ENCODE data around the gene REG3G. TPM values are rescaled to one million over a fixed set of nuclear protein-coding genes. Genes with fewer than 3 reads are reported as not detected.

REG3G gene
- total and polyA plus RNA-seq, 4 experiments from 2014 or later: not detected

- H3K4me3 ChIP-seq (ENCODE audit: low read length in 2 of 2): no peak overlapping the region
- no peaks in the 10 kb centered on the region for H3K9me3 ChIP-seq (ENCODE audit: control insufficient read depth in 1 of 2, low read length in 2 of 2)
- intact Hi-C loops (cut with micrococcal nuclease): no loop called here
- H3K4me1 ChIP-seq (ENCODE audit: insufficient read depth, low read length): no peaks in the 10 kb centered on the region
- Mint-ChIP-seq H3K4me1 (no peaks in the 10 kb centered on the region), H3K27me3 (peaks cover 2% of the 10 kb centered on the region in 2 donors), H3K4me3 (no peak overlapping the region), H3K27ac (no peak overlapping the region), H3K9me3 (peaks cover 3 to 23% (median 12%) of the 10 kb centered on the region in 8 donors), H3K36me3 (no peaks in the 10 kb centered on the region)
- POLR2A ChIA-PET (ENCODE audit: partially characterized antibody): no interaction called here
- H3K27ac ChIP-seq (ENCODE audit: low read depth, low read length): no peak overlapping the region
- H3K27me3 ChIP-seq (ENCODE audit: insufficient read depth, low read length): no peaks in the 10 kb centered on the region
- no peak for DNase-seq
- H3K36me3 ChIP-seq (ENCODE audit: insufficient read depth, low read length): no peaks in the 10 kb centered on the region
- CTCF ChIA-PET (ENCODE audit: partially characterized antibody): no interaction called here
Measured at GRCh38 chr2:78999406-78999805, 26.1 kb upstream of the REG3G start.

DNA sequence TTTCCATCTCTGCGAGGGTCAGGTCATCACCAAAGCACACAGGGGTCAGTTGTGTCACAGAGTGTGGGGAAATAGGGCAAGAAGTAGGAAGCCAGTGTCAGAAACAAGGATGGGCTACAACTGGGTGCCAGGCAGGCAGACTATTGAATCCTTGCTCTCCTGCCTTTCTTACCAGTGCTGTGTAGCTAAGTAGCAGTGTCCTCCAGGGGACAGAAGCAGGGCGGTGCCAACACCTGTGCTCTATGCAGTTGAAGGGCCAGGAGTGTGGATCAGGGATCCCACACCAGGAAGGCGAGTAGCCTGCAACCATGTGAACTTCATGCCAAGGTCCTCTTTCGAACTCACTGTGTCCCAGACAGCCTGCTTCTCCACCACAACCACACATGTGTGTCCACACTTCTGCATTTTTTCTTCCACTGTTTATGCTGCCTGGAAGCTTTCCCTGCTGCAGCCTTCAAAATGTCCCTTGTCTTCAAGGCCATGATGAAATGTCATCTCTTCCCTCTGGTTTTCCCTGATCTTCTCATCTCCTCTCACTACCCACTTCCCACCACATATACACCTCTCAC lies 25.4 kb upstream of the REG3G start:
- Mint-ChIP-seq H3K36me3 (no peaks in the 10 kb centered on the region), H3K27me3 (no peaks in the 10 kb centered on the region), H3K27ac (no peak overlapping the region), H3K9me3 (peaks cover 2 to 22% (median 9%) of the 10 kb centered on the region in 8 donors), H3K4me3 (no peak overlapping the region), H3K4me1 (no peaks in the 10 kb centered on the region)
- Histone ChIP-seq H3K36me3 (ENCODE audit: insufficient read depth, low read length) (no peaks in the 10 kb centered on the region), H3K9me3 (ENCODE audit: control insufficient read depth in 1 of 2, low read length in 2 of 2) (no peaks in the 10 kb centered on the region), H3K27ac (ENCODE audit: low read depth, low read length) (no peak overlapping the region), H3K4me1 (ENCODE audit: insufficient read depth, low read length) (no peaks in the 10 kb centered on the region), H3K4me3 (ENCODE audit: low read length in 2 of 2) (no peak overlapping the region), H3K27me3 (ENCODE audit: insufficient read depth, low read length) (no peaks in the 10 kb centered on the region)
- ChIA-PET POLR2A (ENCODE audit: partially characterized antibody) (no interaction called here), CTCF (ENCODE audit: partially characterized antibody) (no interaction called here)
- intact Hi-C loops (cut with micrococcal nuclease): no loop called here
- DNase-seq: no peak

- Histone ChIP-seq H3K27ac (ENCODE audit: low read depth, low read length) (no peak overlapping the region), H3K4me1 (ENCODE audit: insufficient read depth, low read length) (no peaks in the 10 kb centered on the region), H3K9me3 (ENCODE audit: control insufficient read depth in 1 of 2, low read length in 2 of 2) (no peaks in the 10 kb centered on the region), H3K27me3 (ENCODE audit: insufficient read depth, low read length) (no peaks in the 10 kb centered on the region), H3K36me3 (ENCODE audit: insufficient read depth, low read length) (no peaks in the 10 kb centered on the region), H3K4me3 (ENCODE audit: low read length in 2 of 2) (no peak overlapping the region)
- ChIA-PET CTCF (ENCODE audit: partially characterized antibody) (no interaction called here), POLR2A (ENCODE audit: partially characterized antibody) (no interaction called here)
- no peaks in the 10 kb centered on the region for H3K27me3 Mint-ChIP-seq
- no peaks in the 10 kb centered on the region for H3K36me3 Mint-ChIP-seq
- H3K4me3 Mint-ChIP-seq: no peak overlapping the region
- H3K27ac Mint-ChIP-seq: no peak overlapping the region
- intact Hi-C loops (cut with micrococcal nuclease): no loop called here
- no peak for DNase-seq
- peaks cover 2 to 21% (median 9%) of the 10 kb centered on the region in 8 donors for H3K9me3 Mint-ChIP-seq
- no peaks in the 10 kb centered on the region for H3K4me1 Mint-ChIP-seq
Measured at GRCh38 chr2:79001285-79001684, 24.2 kb upstream of the REG3G start.

GRCh38 chr2:79004680-79005079 lies 20.8 kb upstream of the REG3G start:
- Histone ChIP-seq H3K9me3 (ENCODE audit: control insufficient read depth in 1 of 2, low read length in 2 of 2) (no peaks in the 10 kb centered on the region), H3K27ac (ENCODE audit: low read depth, low read length) (no peak overlapping the region), H3K36me3 (ENCODE audit: insufficient read depth, low read length) (no peaks in the 10 kb centered on the region), H3K4me1 (ENCODE audit: insufficient read depth, low read length) (no peaks in the 10 kb centered on the region), H3K4me3 (ENCODE audit: low read length in 2 of 2) (no peak overlapping the region), H3K27me3 (ENCODE audit: insufficient read depth, low read length) (no peaks in the 10 kb centered on the region)
- no peaks in the 10 kb centered on the region for H3K4me1 Mint-ChIP-seq
- H3K9me3 Mint-ChIP-seq: peaks cover 3 to 26% (median 13%) of the 10 kb centered on the region in 8 donors
- H3K27me3 Mint-ChIP-seq: no peaks in the 10 kb centered on the region
- DNase-seq: no peak
- H3K4me3 Mint-ChIP-seq: no peak overlapping the region
- H3K36me3 Mint-ChIP-seq: no peaks in the 10 kb centered on the region
- CTCF ChIA-PET (ENCODE audit: partially characterized antibody): interaction anchor here (0.8 kb wide), 1 partner anchor 10 kb away, joined by 3 read pairs; no protein-coding TSS in a partner anchor
- POLR2A ChIA-PET (ENCODE audit: partially characterized antibody): no interaction called here
- H3K27ac Mint-ChIP-seq: no peak overlapping the region
- intact Hi-C loops (cut with micrococcal nuclease): no loop called here

DNA sequence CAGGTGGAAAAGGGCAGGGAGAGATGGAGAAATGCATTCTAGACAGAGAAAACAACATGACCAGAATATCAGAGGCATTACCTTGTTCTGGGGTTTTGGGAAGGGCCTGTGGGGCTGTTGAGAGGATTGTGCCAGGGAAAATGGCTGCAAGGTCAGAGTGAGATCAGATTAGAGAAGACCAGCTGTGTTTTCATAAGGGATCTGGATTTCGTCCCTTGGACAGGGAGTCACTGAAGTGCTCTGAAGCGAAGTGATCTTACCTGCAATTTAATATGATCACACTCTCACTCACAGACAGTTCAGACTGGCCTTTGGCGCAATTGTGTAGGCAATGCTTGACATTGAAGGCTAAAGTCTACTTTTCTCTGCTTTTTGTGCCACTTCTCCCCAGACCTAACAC lies 20.3 kb upstream of the REG3G start:
- Histone ChIP-seq H3K9me3 (ENCODE audit: control insufficient read depth in 1 of 2, low read length in 2 of 2) (no peaks in the 10 kb centered on the region), H3K36me3 (ENCODE audit: insufficient read depth, low read length) (no peaks in the 10 kb centered on the region), H3K4me3 (ENCODE audit: low read length in 2 of 2) (no peak overlapping the region), H3K27me3 (ENCODE audit: insufficient read depth, low read length) (no peaks in the 10 kb centered on the region), H3K4me1 (ENCODE audit: insufficient read depth, low read length) (no peaks in the 10 kb centered on the region), H3K27ac (ENCODE audit: low read depth, low read length) (no peak overlapping the region)
- Mint-ChIP-seq H3K4me1 (no peaks in the 10 kb centered on the region), H3K9me3 (peaks cover 3 to 26% (median 10%) of the 10 kb centered on the region in 8 donors), H3K36me3 (no peaks in the 10 kb centered on the region), H3K27ac (no peak overlapping the region), H3K27me3 (no peaks in the 10 kb centered on the region), H3K4me3 (no peak overlapping the region)
- intact Hi-C loops (cut with micrococcal nuclease): no loop called here
- ChIA-PET CTCF (ENCODE audit: partially characterized antibody) (interaction anchor here (0.8 kb wide), 1 partner anchor 11 kb away, joined by 3 read pairs; no protein-coding TSS in a partner anchor), POLR2A (ENCODE audit: partially characterized antibody) (no interaction called here)
- no peak for DNase-seq

DNA sequence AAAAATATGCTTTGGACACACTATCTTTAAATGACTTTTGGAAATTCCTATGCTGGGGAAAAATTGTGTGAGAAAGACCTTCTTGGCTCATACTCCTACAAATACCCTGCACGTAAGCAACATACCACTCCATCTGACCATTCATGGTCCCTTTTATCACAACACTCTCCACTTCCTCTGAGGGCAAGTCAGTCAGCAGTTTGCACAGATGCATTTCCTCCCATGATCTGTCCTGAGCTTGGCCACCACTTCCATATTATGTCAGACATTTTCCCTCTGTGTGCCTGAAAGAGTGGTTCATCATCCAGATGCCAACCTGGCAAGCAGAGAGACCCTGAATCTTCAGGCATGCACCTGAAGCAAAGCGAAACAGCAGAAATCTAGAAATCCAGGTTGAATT lies 16.1 kb upstream of the REG3G start:
- POLR2A ChIA-PET (ENCODE audit: partially characterized antibody): no interaction called here
- DNase-seq: no peak
- Mint-ChIP-seq H3K27me3 (no peaks in the 10 kb centered on the region), H3K36me3 (no peaks in the 10 kb centered on the region), H3K9me3 (peaks cover 3 to 26% (median 9%) of the 10 kb centered on the region in 8 donors), H3K27ac (no peak overlapping the region), H3K4me3 (no peak overlapping the region), H3K4me1 (no peaks in the 10 kb centered on the region)
- H3K27me3 ChIP-seq (ENCODE audit: insufficient read depth, low read length): no peaks in the 10 kb centered on the region
- H3K4me3 ChIP-seq (ENCODE audit: low read length in 2 of 2): no peak overlapping the region
- CTCF ChIA-PET (ENCODE audit: partially characterized antibody): no interaction called here
- no peaks in the 10 kb centered on the region for H3K9me3 ChIP-seq (ENCODE audit: control insufficient read depth in 1 of 2, low read length in 2 of 2)
- H3K4me1 ChIP-seq (ENCODE audit: insufficient read depth, low read length): no peaks in the 10 kb centered on the region
- intact Hi-C loops (cut with micrococcal nuclease): no loop called here
- H3K36me3 ChIP-seq (ENCODE audit: insufficient read depth, low read length): no peaks in the 10 kb centered on the region
- H3K27ac ChIP-seq (ENCODE audit: low read depth, low read length): no peak overlapping the region

- intact Hi-C loops (cut with micrococcal nuclease): no loop called here
- CTCF ChIA-PET (ENCODE audit: partially characterized antibody): no interaction called here
- Histone ChIP-seq H3K36me3 (ENCODE audit: insufficient read depth, low read length) (no peaks in the 10 kb centered on the region), H3K4me1 (ENCODE audit: insufficient read depth, low read length) (no peaks in the 10 kb centered on the region), H3K27ac (ENCODE audit: low read depth, low read length) (no peak overlapping the region), H3K4me3 (ENCODE audit: low read length in 2 of 2) (no peak overlapping the region), H3K9me3 (ENCODE audit: control insufficient read depth in 1 of 2, low read length in 2 of 2) (no peaks in the 10 kb centered on the region), H3K27me3 (ENCODE audit: insufficient read depth, low read length) (no peaks in the 10 kb centered on the region)
- Mint-ChIP-seq H3K36me3 (no peaks in the 10 kb centered on the region), H3K4me1 (no peaks in the 10 kb centered on the region), H3K9me3 (peaks cover 3 to 35% (median 9%) of the 10 kb centered on the region in 8 donors), H3K27me3 (no peaks in the 10 kb centered on the region), H3K4me3 (no peak overlapping the region), H3K27ac (no peak overlapping the region)
- DNase-seq: no peak
- POLR2A ChIA-PET (ENCODE audit: partially characterized antibody): no interaction called here
Measured at GRCh38 chr2:79011496-79011895, 14.0 kb upstream of the REG3G start.

DNA sequence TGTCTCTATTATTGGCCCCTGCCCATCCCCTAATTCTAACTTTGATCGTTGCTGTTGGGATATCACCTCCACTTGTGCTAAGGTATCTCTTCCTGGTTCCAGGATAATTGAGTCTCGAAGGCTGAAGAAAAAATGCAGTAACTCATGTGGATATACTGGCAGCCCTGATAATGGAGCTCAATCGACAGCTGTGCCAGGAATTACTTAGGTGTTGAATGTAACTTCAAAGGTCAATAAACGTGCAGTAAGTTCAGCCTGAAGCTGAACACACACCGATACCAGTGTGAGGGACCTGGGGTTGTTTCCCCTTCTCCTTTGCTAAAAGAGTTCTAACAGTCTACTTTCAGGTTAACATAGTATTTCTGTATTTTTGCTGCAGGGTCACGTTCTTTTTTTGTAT lies 11.9 kb upstream of the REG3G start:
- CTCF ChIA-PET (ENCODE audit: partially characterized antibody): no interaction called here
- intact Hi-C loops (cut with micrococcal nuclease): no loop called here
- H3K36me3 ChIP-seq (ENCODE audit: insufficient read depth, low read length): no peaks in the 10 kb centered on the region
- H3K4me1 ChIP-seq (ENCODE audit: insufficient read depth, low read length): no peaks in the 10 kb centered on the region
- POLR2A ChIA-PET (ENCODE audit: partially characterized antibody): interaction anchor here (0.5 kb wide), 1 partner anchor 1281 kb away, joined by 3 read pairs; no protein-coding TSS in a partner anchor
- DNase-seq: no peak
- H3K4me1 Mint-ChIP-seq: no peaks in the 10 kb centered on the region
- no peaks in the 10 kb centered on the region for H3K36me3 Mint-ChIP-seq
- peaks cover 2 to 31% (median 7%) of the 10 kb centered on the region in 8 donors for H3K9me3 Mint-ChIP-seq
- no peaks in the 10 kb centered on the region for H3K27me3 Mint-ChIP-seq
- H3K9me3 ChIP-seq (ENCODE audit: control insufficient read depth in 1 of 2, low read length in 2 of 2): no peaks in the 10 kb centered on the region
- no peaks in the 10 kb centered on the region for H3K27me3 ChIP-seq (ENCODE audit: insufficient read depth, low read length)
- H3K27ac ChIP-seq (ENCODE audit: low read depth, low read length): no peak overlapping the region
- no peak overlapping the region for H3K4me3 ChIP-seq (ENCODE audit: low read length in 2 of 2)
- H3K27ac Mint-ChIP-seq: no peak overlapping the region
- no peak overlapping the region for H3K4me3 Mint-ChIP-seq
